ENCODE measurements around the gene ZNF614.
A peak's percentile ranks its signal among the peaks of the same experiment; 100 is the strongest.
"Not testable (repeated sequence)": the region's sequence is repeated elsewhere in the genome, so short reads cannot be mapped to it uniquely, and the experiment has no call there.

Gene ZNF614

GRCh38 chr19:52028027-52028779, at the start of gene ZNF614:
Gene ZNF614, minus strand, starts transcription at chr19:52028379. Its CDS starts 2,634 bp downstream, at chr19:52025745.
- DNase-seq (ENCODE audit: low spot score) = peak; percentile 72

GRCh38 chr19:52070496-52070895, 42.3 kb upstream of the ZNF614 start:
- DNase-seq (ENCODE audit: low spot score) = no peak

DNA sequence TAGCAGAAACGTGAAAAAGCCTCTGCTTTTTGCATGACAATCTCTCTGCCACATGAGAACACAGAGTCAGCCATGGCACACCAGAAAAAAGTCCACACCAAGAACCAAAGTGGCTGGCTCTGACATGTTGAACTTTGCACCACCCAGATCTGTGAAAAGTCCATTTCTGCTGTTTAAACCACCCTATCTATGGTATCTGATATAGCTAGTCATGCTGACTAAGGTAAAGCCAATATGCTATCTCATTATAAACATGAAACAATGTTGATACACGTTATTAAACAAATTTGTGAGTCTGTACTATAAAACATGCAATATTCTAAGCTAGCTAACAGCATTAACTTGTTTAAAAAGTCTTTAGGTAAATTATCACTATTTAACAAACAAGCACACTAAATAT, 41.5 kb upstream of the ZNF614 start:
- DNase-seq (ENCODE audit: low spot score) = no peak

DNA sequence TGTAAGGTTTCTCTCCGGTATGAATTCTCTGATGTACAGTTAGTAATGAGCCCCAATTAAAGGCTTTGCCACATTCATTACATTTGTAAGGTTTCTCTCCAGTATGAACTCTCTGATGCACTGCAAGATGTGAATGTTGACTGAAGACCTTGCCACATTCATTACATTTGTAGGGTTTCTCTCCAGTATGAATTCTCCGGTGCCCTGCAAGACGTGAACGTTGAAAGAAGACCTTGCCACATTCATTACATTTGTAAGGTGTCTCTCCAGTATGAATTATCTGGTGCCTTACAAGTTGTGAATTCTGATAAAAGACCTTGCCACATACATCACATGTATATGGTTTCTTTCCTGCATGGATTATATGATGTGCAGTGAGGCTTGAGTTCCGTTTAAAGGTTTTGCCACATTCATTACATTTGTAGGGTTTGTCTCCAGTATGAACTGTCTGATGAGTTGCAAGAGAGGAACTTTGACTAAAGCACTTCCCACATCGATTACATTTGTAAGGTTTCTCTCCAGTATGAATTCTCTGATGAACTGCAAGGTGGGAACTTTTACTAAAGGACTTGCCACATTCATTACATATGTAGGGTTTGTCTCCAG, 38.2 kb upstream of the ZNF614 start:
- DNase-seq (ENCODE audit: low spot score) = no peak

GRCh38 chr19:52065399-52065798, 37.2 kb upstream of the ZNF614 start:
- no peak for DNase-seq (ENCODE audit: low spot score)

DNA sequence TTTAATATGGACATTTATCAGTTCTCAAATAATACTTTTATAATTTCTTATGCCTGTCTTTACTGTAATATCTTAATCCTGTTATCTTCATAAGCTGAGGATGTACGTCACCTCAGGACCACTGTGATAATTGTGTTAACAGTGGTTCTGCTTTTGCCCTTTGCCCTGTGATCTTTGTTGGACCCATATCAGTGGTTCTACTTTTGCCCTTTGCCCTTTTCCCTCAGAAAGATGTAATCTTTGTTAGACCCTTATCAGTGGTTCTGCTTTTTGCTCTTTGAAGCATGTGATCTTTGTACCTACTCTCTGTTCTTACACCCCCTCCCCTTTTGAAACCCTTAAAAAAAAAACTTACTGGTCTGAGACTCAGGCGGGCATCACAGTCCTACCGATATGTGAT, 28.3 kb upstream of the ZNF614 start:
- DNase-seq (ENCODE audit: low spot score) = not testable (repeated sequence)

DNA sequence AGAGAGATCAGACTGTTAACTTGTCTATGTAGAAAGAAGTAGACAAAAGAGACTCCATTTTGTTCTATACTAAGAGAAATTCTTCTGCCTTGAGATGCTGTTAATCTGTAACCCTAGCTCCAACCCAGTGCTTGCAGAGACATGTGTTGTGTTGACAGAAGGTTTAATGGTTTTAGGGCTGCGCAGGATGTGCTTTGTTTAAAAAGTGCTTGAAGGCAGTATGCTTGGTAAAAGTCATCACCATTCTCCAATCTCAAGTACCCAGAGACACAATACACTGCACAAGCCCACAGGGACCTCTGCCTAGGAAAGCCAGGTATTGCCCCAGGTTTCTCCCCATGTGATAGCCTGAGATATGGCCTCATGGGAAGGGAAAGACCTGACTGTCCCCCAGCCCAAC, 23.6 kb upstream of the ZNF614 start:
- DNase-seq (ENCODE audit: low spot score) = not testable (repeated sequence)

DNA sequence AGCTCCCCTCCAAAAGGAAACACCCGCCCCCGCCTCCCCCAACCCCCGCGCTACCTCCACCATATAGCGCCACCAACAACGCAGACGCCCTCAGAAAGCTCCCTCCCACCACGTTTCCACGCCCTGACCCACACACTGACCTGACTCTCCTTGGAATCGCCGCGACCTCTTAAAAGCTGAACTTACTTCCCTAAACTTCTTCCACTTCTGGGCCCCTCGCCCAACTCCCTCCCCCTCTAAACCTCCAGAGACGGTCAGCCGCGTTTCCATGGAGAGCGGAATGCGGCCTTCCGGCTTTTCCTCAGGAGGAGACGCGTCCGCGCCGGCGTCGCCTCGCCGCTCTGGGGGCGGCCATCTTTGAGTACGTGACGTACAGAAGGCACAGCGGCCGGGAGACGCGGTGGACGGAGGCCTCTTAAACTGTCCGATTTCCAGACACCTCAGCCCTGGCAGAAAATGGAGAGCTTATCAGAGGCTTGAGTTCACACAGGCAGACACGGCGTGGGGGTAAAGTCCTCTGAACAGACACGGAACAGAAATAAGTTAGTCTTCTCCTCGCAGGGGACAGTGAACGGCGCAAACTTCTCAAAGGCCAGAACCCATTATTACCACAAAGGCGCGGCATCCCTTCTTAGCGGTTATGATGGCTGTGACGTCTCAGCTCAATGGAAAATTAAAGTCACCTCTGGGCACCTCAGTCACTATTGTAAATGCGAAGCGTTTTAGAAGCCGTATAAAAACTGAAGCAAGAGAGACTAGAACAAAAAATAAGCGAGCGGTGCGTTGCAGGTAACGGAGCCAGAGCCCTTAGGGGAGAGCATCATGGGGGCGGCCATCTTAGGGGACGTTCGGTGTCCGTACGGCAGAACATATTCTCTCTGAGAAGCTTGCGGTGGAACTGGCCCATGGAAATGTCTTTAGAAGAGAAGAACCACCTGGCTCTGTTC, 20.6 kb upstream of the ZNF614 start, which contains the start of gene ZNF432:
Gene ZNF432, minus strand, starts transcription at position 284 of the 947 bp plus-strand sequence. CDS start 1,970 bp downstream, outside the sequence.
- peak; percentile 82 for DNase-seq (ENCODE audit: low spot score)

GRCh38 chr19:52039169-52039568, 11.0 kb upstream of the ZNF614 start:
- DNase-seq (ENCODE audit: low spot score) = no peak

- no peak for DNase-seq (ENCODE audit: low spot score)
Measured at GRCh38 chr19:52034051-52034728, 6.0 kb upstream of the ZNF614 start.

DNA sequence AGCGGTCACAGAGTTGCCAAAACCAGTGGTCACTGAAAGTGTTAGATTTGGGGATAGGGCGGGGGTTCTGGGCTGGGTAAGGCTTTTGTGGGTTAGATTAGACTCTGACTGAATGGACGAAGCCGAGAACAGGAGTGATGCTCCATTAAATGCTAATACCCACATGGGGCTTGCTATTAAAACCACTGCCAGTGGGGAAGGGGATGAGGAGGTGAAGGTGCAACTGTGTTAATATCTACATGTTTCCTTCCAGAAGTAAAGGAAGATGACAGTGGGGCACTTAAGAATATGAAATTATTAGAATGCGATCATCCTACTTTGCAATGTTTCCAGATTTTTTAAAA, 573 bp upstream of the ZNF614 start:
- no peak for DNase-seq (ENCODE audit: low spot score)

GRCh38 chr19:52026255-52026990, 1.8 kb downstream of the ZNF614 start:
- DNase-seq (ENCODE audit: low spot score) = not testable (repeated sequence)

DNA sequence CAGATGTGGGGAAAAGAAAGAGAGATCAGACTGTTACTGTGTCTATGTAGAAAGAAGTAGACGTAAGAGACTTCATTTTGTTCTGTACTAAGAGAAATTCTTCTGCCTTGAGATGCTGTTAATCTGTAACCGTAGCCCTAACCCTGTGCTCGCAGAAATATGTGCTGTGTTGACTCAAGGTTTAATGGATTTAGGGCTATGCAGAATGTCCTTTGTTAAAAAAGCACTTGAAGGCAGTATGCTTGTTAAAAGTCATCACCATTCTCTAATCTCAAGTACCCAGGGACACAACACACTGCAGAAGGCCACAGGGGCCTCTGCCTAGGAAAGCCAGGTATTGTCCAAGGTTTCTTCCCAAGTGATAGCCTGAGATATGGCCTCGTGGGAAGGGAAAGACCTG, 3.7 kb downstream of the ZNF614 start:
- DNase-seq (ENCODE audit: low spot score) = not testable (repeated sequence)

DNA sequence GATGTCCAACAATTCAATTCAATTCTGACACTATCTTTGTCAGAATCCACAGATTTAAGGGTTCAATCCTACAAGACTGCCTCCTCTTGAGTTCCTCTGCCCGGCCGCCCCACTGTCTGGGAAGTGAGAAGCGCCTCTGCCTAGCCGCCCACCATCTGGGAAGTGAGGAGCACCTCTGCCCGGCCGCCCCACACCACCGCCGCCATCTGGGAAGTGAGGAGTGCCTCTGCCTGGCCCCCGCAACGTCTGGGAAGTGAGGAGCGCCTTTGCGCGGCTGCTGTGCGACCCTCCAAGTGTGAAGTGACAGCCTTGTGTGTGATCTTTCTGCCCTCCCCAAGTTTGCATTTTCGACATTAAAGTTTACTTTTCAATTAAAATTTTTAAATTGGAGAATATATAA, 6.0 kb downstream of the ZNF614 start:
- no peak for DNase-seq (ENCODE audit: low spot score)

DNA sequence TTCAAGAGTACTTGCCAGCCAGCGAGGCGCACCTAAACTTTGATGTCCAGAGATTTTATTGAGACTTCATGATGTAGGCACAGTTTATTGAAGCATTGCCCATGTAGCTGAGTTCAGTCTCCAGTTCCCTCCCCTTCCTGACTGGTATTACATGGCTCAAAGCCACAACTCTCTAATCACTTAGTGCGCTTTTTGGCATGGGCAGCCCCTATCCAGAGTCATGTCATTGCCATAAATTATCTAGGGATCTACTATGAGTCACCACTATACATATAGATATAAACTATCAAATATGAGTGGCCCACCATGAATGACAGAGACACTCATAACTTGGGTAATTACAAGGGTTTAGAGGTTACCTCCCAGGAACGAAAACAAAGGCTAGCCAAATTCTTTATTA, 7.7 kb downstream of the ZNF614 start:
- no peak for DNase-seq (ENCODE audit: low spot score)

DNA sequence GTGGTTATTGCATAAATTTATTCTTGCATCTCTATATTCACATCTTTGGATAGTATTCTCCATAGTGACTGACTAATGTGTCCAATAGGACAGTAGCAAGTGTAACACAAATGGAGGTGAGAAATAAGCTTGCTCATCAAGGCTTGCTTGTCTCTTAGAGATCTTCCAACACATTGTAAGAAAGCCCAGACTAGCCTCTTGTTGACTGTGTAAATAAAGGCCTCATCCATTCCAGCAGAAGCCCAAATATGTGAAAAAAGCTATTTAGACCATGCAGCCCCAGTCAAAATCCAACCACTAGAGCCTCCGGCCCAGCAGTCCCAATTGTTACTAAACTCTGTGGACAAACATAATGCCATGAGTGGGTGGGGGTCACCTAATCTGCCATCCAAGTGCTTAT, 17.5 kb downstream of the ZNF614 start:
- no peak for DNase-seq (ENCODE audit: low spot score)

- DNase-seq (ENCODE audit: low spot score) = peak; percentile 82
Measured at GRCh38 chr19:52007806-52008557, 20.2 kb downstream of the ZNF614 start, which contains the start of gene ZNF615. Gene ZNF615, minus strand, starts transcription at chr19:52008211. Its CDS starts 4,500 bp downstream, at chr19:52003711.

DNA sequence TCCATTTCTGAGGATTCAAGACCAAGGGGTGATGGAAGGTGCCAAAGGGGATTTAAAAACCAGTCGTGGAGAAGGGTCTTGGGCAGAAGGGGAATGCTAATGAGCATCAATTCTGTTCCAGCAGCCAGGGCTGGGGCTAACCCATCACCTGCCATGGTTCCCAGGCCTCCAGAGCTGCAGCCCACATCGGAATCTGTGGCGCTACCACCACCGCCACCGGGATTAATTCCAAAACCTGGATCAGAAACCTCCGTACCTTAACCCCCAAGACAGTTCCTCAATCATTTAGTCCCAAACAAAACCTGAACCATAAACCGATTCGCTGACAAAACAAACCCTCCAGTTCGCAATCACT, 20.8 kb downstream of the ZNF614 start:
- DNase-seq (ENCODE audit: low spot score) = no peak

- DNase-seq (ENCODE audit: low spot score) = no peak
Measured at GRCh38 chr19:51994048-51994644, 34.0 kb downstream of the ZNF614 start.

DNA sequence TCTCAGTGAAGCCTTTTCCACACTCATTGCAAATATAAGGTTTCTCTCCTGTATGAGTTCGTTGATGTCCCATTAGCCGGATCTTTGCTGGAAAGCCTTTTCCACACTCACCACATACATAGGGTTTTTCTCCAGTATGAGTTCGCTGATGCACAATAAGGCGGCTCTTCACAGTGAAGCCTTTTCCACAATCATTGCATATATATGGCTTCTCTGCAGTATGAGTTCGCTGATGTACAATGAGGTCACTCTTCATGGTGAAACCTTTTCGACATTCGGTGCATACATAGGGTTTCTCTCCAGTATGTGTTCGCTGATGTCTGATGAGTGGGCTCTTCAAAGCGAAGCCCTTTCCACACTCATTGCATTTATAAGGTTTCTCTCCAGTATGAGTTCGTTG, 34.8 kb downstream of the ZNF614 start:
- DNase-seq (ENCODE audit: low spot score) = no peak
